ENCODE results near the gene PPM1A.

DNA sequence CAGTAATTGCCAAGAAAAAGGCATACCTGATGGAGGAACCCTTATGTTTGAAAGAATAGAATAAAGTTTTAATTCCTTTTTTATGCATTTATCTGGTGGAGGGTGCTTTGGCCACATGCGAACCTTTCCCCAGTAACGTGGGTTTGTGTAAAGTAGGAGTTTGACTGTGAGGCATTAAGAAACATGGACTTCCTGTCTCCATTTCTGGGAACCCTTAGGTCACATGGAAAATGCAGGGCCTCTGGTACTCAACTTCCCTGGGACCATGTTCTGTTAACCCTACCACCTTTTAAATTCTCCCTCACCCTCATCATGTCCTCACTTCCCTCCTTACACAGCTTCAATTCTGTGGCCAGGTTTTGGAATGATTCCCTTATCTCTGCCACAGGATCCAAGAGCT is 80.3 kb downstream of the PPM1A start:
- TF ChIP-seq TAF1 (IDR thresholded peaks at IDR 0.05; ENCODE audit: low read depth) (no peak), EP300 (IDR thresholded peaks at IDR 0.05; ENCODE audit: borderline replicate concordance) (no peak), CREB1 (IDR thresholded peaks at IDR 0.05; ENCODE audit: low read depth) (no peak), RAD21 (IDR thresholded peaks at IDR 0.05; ENCODE audit: low read depth) (no peak), NFIC (IDR thresholded peaks at IDR 0.05) (no peak), TEAD4 (IDR thresholded peaks at IDR 0.05) (no peak), TCF12 (IDR thresholded peaks at IDR 0.05; ENCODE audit: low read depth) (no peak), YY1 (IDR thresholded peaks at IDR 0.05; ENCODE audit: low read depth) (no peak), FOXM1 (IDR thresholded peaks at IDR 0.05; ENCODE audit: borderline replicate concordance, low read depth) (no peak), CEBPB (IDR thresholded peaks at IDR 0.05) (no peak)
- TF ChIP-seq, protein P1, sequence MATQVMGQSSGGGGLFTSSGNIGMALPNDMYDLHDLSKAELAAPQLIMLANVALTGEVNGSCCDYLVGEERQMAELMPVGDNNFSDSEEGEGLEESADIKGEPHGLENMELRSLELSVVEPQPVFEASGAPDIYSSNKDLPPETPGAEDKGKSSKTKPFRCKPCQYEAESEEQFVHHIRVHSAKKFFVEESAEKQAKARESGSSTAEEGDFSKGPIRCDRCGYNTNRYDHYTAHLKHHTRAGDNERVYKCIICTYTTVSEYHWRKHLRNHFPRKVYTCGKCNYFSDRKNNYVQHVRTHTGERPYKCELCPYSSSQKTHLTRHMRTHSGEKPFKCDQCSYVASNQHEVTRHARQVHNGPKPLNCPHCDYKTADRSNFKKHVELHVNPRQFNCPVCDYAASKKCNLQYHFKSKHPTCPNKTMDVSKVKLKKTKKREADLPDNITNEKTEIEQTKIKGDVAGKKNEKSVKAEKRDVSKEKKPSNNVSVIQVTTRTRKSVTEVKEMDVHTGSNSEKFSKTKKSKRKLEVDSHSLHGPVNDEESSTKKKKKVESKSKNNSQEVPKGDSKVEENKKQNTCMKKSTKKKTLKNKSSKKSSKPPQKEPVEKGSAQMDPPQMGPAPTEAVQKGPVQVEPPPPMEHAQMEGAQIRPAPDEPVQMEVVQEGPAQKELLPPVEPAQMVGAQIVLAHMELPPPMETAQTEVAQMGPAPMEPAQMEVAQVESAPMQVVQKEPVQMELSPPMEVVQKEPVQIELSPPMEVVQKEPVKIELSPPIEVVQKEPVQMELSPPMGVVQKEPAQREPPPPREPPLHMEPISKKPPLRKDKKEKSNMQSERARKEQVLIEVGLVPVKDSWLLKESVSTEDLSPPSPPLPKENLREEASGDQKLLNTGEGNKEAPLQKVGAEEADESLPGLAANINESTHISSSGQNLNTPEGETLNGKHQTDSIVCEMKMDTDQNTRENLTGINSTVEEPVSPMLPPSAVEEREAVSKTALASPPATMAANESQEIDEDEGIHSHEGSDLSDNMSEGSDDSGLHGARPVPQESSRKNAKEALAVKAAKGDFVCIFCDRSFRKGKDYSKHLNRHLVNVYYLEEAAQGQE (IDR thresholded peaks at IDR 0.05; ENCODE audit: low read depth): no peak
- TF ChIP-seq, protein P2, sequence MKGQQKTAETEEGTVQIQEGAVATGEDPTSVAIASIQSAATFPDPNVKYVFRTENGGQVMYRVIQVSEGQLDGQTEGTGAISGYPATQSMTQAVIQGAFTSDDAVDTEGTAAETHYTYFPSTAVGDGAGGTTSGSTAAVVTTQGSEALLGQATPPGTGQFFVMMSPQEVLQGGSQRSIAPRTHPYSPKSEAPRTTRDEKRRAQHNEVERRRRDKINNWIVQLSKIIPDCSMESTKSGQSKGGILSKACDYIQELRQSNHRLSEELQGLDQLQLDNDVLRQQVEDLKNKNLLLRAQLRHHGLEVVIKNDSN (IDR thresholded peaks at IDR 0.05): no peak
- TF ChIP-seq, protein P3, sequence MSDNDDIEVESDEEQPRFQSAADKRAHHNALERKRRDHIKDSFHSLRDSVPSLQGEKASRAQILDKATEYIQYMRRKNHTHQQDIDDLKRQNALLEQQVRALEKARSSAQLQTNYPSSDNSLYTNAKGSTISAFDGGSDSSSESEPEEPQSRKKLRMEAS (IDR thresholded peaks at IDR 0.05): no peak
